ENCODE data around the gene RTN4IP1.
"Not testable (repeated sequence)": the region's sequence is repeated elsewhere in the genome, so short reads cannot be mapped to it uniquely, and the experiment has no call there.

The RTN4IP1 gene

GRCh38 chr6:106627760-106628159 lies 1.5 kb downstream of the RTN4IP1 start:
- not testable (repeated sequence) for ATAC-seq, DNase-seq

GRCh38 chr6:106626485-106626884 lies 2.8 kb downstream of the RTN4IP1 start:
- ATAC-seq, result no peak

GRCh38 chr6:106623039-106623438 lies 6.3 kb downstream of the RTN4IP1 start:
- no peak for DNase-seq
- ATAC-seq, result no peak

More at GRCh38 chr6:106626485-106626884, 2.8 kb downstream of the RTN4IP1 start:
- no peak for DNase-seq

GRCh38 chr6:106622412-106622811 lies 6.9 kb downstream of the RTN4IP1 start:
- ATAC-seq, result no peak
- no peak for DNase-seq

- DNase-seq, result no peak
Measured at GRCh38 chr6:106620931-106621672, 8.2 kb downstream of the RTN4IP1 start.

GRCh38 chr6:106619223-106619622 lies 10.1 kb downstream of the RTN4IP1 start:
- DNase-seq (no peak), ATAC-seq (no peak)

More at GRCh38 chr6:106620931-106621672, 8.2 kb downstream of the RTN4IP1 start:
- no peak for ATAC-seq

GRCh38 chr6:106618324-106618723 lies 11.0 kb downstream of the RTN4IP1 start:
- ATAC-seq (no peak), DNase-seq (no peak)

GRCh38 chr6:106617857-106618256 lies 11.4 kb downstream of the RTN4IP1 start:
- no peak for ATAC-seq
- DNase-seq, result no peak

- DNase-seq (no peak), ATAC-seq (no peak)
Measured at GRCh38 chr6:106617302-106617701, 12.0 kb downstream of the RTN4IP1 start.

- DNase-seq (no peak), ATAC-seq (no peak)
Measured at GRCh38 chr6:106614592-106615257, 14.6 kb downstream of the RTN4IP1 start.

GRCh38 chr6:106614166-106614565 lies 15.1 kb downstream of the RTN4IP1 start:
- DNase-seq, result no peak
- no peak for ATAC-seq

- DNase-seq (no peak), ATAC-seq (no peak)
Measured at GRCh38 chr6:106613590-106613989, 15.7 kb downstream of the RTN4IP1 start.

- ATAC-seq (peak; percentile 19), DNase-seq (no peak)
Measured at GRCh38 chr6:106612671-106613416, 16.5 kb downstream of the RTN4IP1 start.

- ATAC-seq, result no peak
- no peak for DNase-seq
Measured at GRCh38 chr6:106611030-106611429, 18.3 kb downstream of the RTN4IP1 start.

GRCh38 chr6:106609699-106610098 lies 19.6 kb downstream of the RTN4IP1 start:
- no peak for ATAC-seq
- DNase-seq, result no peak

GRCh38 chr6:106608080-106608668 lies 21.1 kb downstream of the RTN4IP1 start:
- DNase-seq, result peak; percentile 11
- peak; percentile 63 for ATAC-seq

GRCh38 chr6:106600329-106600728 lies 29.0 kb downstream of the RTN4IP1 start:
- DNase-seq, result no peak
- no peak for ATAC-seq

- ATAC-seq (no peak), DNase-seq (no peak)
Measured at GRCh38 chr6:106599440-106599839, 29.9 kb downstream of the RTN4IP1 start.

- DNase-seq (no peak), ATAC-seq (no peak)
Measured at GRCh38 chr6:106591111-106591825, 38.0 kb downstream of the RTN4IP1 start.

GRCh38 chr6:106588937-106589336 lies 40.4 kb downstream of the RTN4IP1 start:
- not testable (repeated sequence) for DNase-seq, ATAC-seq

GRCh38 chr6:106586815-106587415 lies 42.4 kb downstream of the RTN4IP1 start:
- DNase-seq, result no peak
- ATAC-seq, result no peak

Data from stimulated activated naive CD8-positive, alpha-beta T cell treated with anti-CD3 and anti-CD28 coated beads, Interleukin-15, Interleukin-2, amounts not matched to agents 100 U/mL and 50 U/mL, for 24 hours (primary cell).